GM12874 (cell line): ENCODE data around the gene LCTL.

Experiments used
- CTCF ChIP-seq: IDR thresholded peaks from 2 replicates; pipeline ENCODE4 v1.5.1; 2011; ENCODE audit warnings: low read depth, mild to moderate bottlenecking, control low read depth, low read length, moderate library complexity; ENCODE audit not compliant: insufficient read depth

LCTL gene

GRCh38 chr15:66524838-66525237 lies 41.0 kb downstream of the LCTL start:
- TF ChIP-seq CTCF: no peak

- no peak for TF ChIP-seq CTCF
Measured at GRCh38 chr15:66523926-66524325, 41.9 kb downstream of the LCTL start.

- TF ChIP-seq CTCF: no peak
Measured at GRCh38 chr15:66515901-66516322, 49.9 kb downstream of the LCTL start.

GRCh38 chr15:66514586-66514985 lies 51.2 kb downstream of the LCTL start:
- no peak for TF ChIP-seq CTCF

- no peak for TF ChIP-seq CTCF
Measured at GRCh38 chr15:66508293-66508883, 57.4 kb downstream of the LCTL start.

GRCh38 chr15:66505818-66506217 lies 60.0 kb downstream of the LCTL start:
- no peak for TF ChIP-seq CTCF

- TF ChIP-seq CTCF: no peak
Measured at GRCh38 chr15:66505430-66505811, 60.4 kb downstream of the LCTL start.
